T-helper 1 cell (primary cell): ENCODE measurements around the gene INSR.
"Not testable (repeated sequence)": the region's sequence is repeated elsewhere in the genome, so short reads cannot be mapped to it uniquely, and the experiment has no call there.

ENCODE experiments used
- DNase-seq, 5 donors: peaks; one replicate each; pipeline ENCODE4 v3.0.0-alpha.2; 2012 to 2020

The INSR gene

GRCh38 chr19:7078008-7078407 lies 216.2 kb downstream of the INSR start:
- DNase-seq, result no peak

GRCh38 chr19:7076151-7076550 lies 218.1 kb downstream of the INSR start:
- no peak for DNase-seq

GRCh38 chr19:7074705-7075282 lies 219.4 kb downstream of the INSR start:
- no peak for DNase-seq

- no peak for DNase-seq
These were observed 221.7 kb downstream of the INSR start for GRCh38 chr19:7072541-7072940.

- no peak for DNase-seq
These were observed 224.3 kb downstream of the INSR start for GRCh38 chr19:7069904-7070226.

GRCh38 chr19:7069042-7069903 lies 224.9 kb downstream of the INSR start, which contains the start of gene ZNF557:
ZNF557 (plus strand) TSS chr19:7069703; CDS start chr19:7075075, 5,372 bp downstream.
- DNase-seq, result peak; percentile 98 to 100 (median 99)

GRCh38 chr19:7068599-7068998 lies 225.6 kb downstream of the INSR start:
- DNase-seq, result no peak

GRCh38 chr19:7067716-7068115 lies 226.5 kb downstream of the INSR start:
- no peak for DNase-seq

- DNase-seq, result not testable (repeated sequence)
These were observed 227.1 kb downstream of the INSR start for GRCh38 chr19:7067122-7067521.

- DNase-seq, result no peak
These were observed 230.3 kb downstream of the INSR start for GRCh38 chr19:7063764-7064418.

GRCh38 chr19:7063339-7063738 lies 230.9 kb downstream of the INSR start:
- no peak for DNase-seq
